HEK293 (cell line): ENCODE results near the gene CLIP3.

Experiments
- CTCF ChIA-PET: fragments of 350-600 bp; formaldehyde crosslinking; extraction: SDS; loops from one replicate; lab custom pipeline; 2021; ENCODE audit warnings: antibody characterized with exemption; lab: Yijun Ruan, JAX
- POLR2A ChIA-PET: fragments of 300-600 bp; formaldehyde crosslinking; extraction: SDS; loops from one replicate; lab custom pipeline; 2020; ENCODE audit warnings: antibody characterized with exemption, inconsistent platforms; lab: Yijun Ruan, JAX
- H3K27ac ChIP-seq: fragments of 200-500 bp; sonication (Bioruptor generic); 2 replicates; pipeline ENCODE4 v1.5.1; 2014; ENCODE audit warnings: low read depth, low read length, control low read depth, inconsistent platforms; ENCODE audit errors: extremely low read depth
- H3K36me3 ChIP-seq, 2 experiments: fragments of 200-500 bp in 1 of 2; sonication (Bioruptor generic) in 1 of 2; 1 replicate in 1 of 2; 2 replicates in 1 of 2; pipeline ENCODE4 v1.5.1; 2014 to 2017; ENCODE audit warnings: inconsistent platforms in 2 of 2, low read length in 2 of 2; ENCODE audit not compliant: control insufficient read depth in 2 of 2, insufficient read depth in 1 of 2
- H3K4me1 ChIP-seq: fragments of 200-500 bp; sonication (Bioruptor generic); 2 replicates; pipeline ENCODE4 v1.5.1; 2014; ENCODE audit warnings: mild to moderate bottlenecking, low read length, inconsistent platforms; ENCODE audit not compliant: control insufficient read depth, insufficient read depth
- H3K4me3 ChIP-seq: 2 replicates; pipeline ENCODE4 v1.5.1; 2011; ENCODE audit warnings: low read depth, mild to moderate bottlenecking, control low read depth, low read length, moderate library complexity
- H3K9me3 ChIP-seq: fragments of 200-500 bp; sonication (Bioruptor generic); 2 replicates; pipeline ENCODE4 v1.5.1; 2014; ENCODE audit warnings: low read depth, low read length, inconsistent platforms; ENCODE audit not compliant: control insufficient read depth, insufficient read depth
- BCL6B ChIP-seq: fragments of 450-650 bp; formaldehyde crosslinking; IDR thresholded peaks from 2 replicates; pipeline ENCODE4 v1.5.1; 2017; ENCODE audit warnings: missing biosample characterization, missing genetic modification characterization
- GLIS1 ChIP-seq: fragments of 450-650 bp; formaldehyde crosslinking; IDR thresholded peaks from 2 replicates; pipeline ENCODE4 v1.5.1; 2016; ENCODE audit warnings: missing biosample characterization, missing genetic modification characterization
- KLF8 ChIP-seq: fragments of 450-650 bp; formaldehyde crosslinking; IDR thresholded peaks from 2 replicates; pipeline ENCODE4 v1.5.1; 2016; ENCODE audit warnings: missing biosample characterization, missing genetic modification characterization
- TRIM28 ChIP-seq: IDR thresholded peaks from 2 replicates; pipeline ENCODE4 v1.6.1; 2011; ENCODE audit warnings: low read length, control low read depth, borderline replicate concordance
- ZFP41 ChIP-seq: fragments of 450-650 bp; formaldehyde crosslinking; IDR thresholded peaks from 2 replicates; pipeline ENCODE4 v1.5.1; 2016; ENCODE audit warnings: missing biosample characterization, missing genetic modification characterization, borderline replicate concordance
- ZNF155 ChIP-seq: fragments of 450-650 bp; formaldehyde crosslinking; IDR thresholded peaks from 2 replicates; pipeline ENCODE4 v1.5.1; 2016; ENCODE audit warnings: missing biosample characterization, missing genetic modification characterization
- ZNF311 ChIP-seq: fragments of 450-650 bp; formaldehyde crosslinking; IDR thresholded peaks from 2 replicates; pipeline ENCODE4 v1.5.1; 2017; ENCODE audit warnings: missing biosample characterization, missing genetic modification characterization, borderline replicate concordance
- ZNF335 ChIP-seq: fragments of 450-650 bp; formaldehyde crosslinking; conservative IDR thresholded peaks from 2 replicates; pipeline ENCODE4 v1.5.1; 2016; ENCODE audit warnings: missing biosample characterization, missing genetic modification characterization
- ZNF777 ChIP-seq: fragments of 450-650 bp; formaldehyde crosslinking; IDR thresholded peaks from 2 replicates; pipeline ENCODE4 v1.5.1; 2017; ENCODE audit warnings: missing biosample characterization, missing genetic modification characterization, borderline replicate concordance
- TF ChIP-seq, protein P1 (sequence below): fragments of 450-650 bp; formaldehyde crosslinking; IDR thresholded peaks from 2 replicates; pipeline ENCODE4 v1.5.0; 2017; ENCODE audit warnings: missing biosample characterization, missing genetic modification characterization, borderline replicate concordance
- TF ChIP-seq, protein P2 (sequence below): fragments of 450-650 bp; formaldehyde crosslinking; conservative IDR thresholded peaks from 2 replicates; pipeline ENCODE4 v1.5.1; 2016; ENCODE audit warnings: low read depth, missing biosample characterization, missing genetic modification characterization
- TF ChIP-seq, protein P3 (sequence below): fragments of 450-650 bp; formaldehyde crosslinking; IDR thresholded peaks from 2 replicates; pipeline ENCODE4 v1.5.1; 2017; ENCODE audit warnings: missing biosample characterization, missing genetic modification characterization

The CLIP3 gene

DNA sequence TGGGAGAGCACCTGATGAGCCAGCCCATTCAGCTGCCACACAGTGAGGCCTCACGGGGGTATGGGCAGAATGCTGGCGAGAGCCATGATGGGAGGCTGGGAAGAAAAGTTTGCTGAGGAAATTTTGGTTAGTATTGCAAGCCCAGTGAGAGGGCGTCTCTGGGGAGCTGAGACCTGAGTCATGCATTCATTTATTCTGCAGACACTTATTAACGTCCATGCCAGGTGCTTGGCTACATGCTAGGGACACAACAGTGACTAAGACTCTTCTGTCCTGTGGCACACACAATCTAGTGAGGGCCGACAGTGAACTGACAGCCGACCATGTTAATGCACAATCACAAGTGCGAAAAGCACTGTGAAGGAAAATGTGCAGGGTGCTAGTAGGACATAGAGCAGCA, 49.2 kb upstream of the CLIP3 start (continued):
- TF ChIP-seq KLF8 (tag by site-specific recombination) (no peak), ZNF311 (tag by site-specific recombination) (no peak), ZNF777 (tag by site-specific recombination) (no peak), GLIS1 (tag by site-specific recombination) (no peak)
- TF ChIP-seq, protein P1, sequence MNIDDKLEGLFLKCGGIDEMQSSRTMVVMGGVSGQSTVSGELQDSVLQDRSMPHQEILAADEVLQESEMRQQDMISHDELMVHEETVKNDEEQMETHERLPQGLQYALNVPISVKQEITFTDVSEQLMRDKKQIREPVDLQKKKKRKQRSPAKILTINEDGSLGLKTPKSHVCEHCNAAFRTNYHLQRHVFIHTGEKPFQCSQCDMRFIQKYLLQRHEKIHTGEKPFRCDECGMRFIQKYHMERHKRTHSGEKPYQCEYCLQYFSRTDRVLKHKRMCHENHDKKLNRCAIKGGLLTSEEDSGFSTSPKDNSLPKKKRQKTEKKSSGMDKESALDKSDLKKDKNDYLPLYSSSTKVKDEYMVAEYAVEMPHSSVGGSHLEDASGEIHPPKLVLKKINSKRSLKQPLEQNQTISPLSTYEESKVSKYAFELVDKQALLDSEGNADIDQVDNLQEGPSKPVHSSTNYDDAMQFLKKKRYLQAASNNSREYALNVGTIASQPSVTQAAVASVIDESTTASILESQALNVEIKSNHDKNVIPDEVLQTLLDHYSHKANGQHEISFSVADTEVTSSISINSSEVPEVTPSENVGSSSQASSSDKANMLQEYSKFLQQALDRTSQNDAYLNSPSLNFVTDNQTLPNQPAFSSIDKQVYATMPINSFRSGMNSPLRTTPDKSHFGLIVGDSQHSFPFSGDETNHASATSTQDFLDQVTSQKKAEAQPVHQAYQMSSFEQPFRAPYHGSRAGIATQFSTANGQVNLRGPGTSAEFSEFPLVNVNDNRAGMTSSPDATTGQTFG, result no peak
- TF ChIP-seq, protein P2, sequence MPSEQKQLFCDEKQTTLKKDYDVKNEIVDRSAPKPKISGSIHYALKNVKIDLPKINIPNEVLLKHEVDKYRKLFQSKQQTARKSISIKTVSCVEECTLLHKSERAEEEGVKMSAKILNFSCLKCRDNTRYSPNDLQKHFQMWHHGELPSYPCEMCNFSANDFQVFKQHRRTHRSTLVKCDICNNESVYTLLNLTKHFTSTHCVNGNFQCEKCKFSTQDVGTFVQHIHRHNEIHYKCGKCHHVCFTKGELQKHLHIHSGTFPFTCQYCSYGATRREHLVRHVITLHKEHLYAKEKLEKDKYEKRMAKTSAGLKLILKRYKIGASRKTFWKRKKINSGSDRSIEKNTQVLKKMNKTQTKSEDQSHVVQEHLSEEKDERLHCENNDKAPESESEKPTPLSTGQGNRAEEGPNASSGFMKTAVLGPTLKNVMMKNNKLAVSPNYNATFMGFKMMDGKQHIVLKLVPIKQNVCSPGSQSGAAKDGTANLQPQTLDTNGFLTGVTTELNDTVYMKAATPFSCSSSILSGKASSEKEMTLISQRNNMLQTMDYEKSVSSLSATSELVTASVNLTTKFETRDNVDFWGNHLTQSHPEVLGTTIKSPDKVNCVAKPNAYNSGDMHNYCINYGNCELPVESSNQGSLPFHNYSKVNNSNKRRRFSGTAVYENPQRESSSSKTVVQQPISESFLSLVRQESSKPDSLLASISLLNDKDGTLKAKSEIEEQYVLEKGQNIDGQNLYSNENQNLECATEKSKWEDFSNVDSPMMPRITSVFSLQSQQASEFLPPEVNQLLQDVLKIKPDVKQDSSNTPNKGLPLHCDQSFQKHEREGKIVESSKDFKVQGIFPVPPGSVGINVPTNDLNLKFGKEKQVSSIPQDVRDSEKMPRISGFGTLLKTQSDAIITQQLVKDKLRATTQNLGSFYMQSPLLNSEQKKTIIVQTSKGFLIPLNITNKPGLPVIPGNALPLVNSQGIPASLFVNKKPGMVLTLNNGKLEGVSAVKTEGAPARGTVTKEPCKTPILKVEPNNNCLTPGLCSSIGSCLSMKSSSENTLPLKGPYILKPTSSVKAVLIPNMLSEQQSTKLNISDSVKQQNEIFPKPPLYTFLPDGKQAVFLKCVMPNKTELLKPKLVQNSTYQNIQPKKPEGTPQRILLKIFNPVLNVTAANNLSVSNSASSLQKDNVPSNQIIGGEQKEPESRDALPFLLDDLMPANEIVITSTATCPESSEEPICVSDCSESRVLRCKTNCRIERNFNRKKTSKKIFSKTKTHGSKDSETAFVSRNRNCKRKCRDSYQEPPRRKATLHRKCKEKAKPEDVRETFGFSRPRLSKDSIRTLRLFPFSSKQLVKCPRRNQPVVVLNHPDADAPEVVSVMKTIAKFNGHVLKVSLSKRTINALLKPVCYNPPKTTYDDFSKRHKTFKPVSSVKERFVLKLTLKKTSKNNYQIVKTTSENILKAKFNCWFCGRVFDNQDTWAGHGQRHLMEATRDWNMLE (tag by site-specific recombination), result no peak

- Histone ChIP-seq H3K4me3 (no peak overlapping the region), H3K4me1 (0 out of 2 replicates have a peak, but pooled peaks cover 2% of the 10 kb centered on the region), H3K9me3 (no peaks in the 10 kb centered on the region), H3K36me3 (peaks cover 74 to 96% of the 10 kb centered on the region in 2 experiments), H3K27ac (0 out of 2 replicates have a peak overlapping the region, but pooled peaks have one; percentile 1)
- POLR2A ChIA-PET, result no interaction called here
- CTCF ChIA-PET, result interaction anchor here (0.6 to 1.4 kb wide), 2 partner anchors 20 to 190 kb away, joined by 3 to 6 read pairs; no protein-coding TSS in a partner anchor
- TF ChIP-seq ZNF155 (tag by site-specific recombination) (no peak), TRIM28 (no peak)
Observed at GRCh38 chr19:36081385-36081784, 48.7 kb upstream of the CLIP3 start.

DNA sequence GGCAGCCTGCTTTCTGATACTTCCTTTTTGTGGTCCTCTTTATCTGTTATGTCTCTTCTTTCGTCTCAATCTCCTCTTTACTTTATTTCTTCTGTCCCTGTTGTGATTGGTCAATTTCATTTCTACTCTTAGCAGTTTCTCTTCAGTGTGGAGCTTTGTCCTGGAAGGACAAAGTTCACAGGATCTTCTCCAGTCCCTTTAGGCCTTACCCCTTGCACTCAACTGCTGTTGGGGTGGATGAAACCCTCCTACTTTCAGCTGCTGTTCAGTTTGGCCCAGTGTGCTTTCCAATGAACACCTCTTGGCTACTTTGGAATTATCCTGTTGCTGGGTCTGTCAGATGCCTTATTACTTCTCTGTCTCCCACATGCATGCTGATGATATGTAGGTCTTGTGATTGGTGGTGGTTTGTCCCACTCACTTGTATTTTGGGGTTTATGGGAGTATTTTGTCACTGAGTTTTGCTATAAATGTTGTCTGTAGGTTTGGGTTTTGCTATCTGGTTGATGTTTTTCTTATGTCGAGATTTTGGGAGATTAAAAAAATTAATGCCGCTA, 46.8 kb upstream of the CLIP3 start:
- Histone ChIP-seq H3K4me3 (no peak overlapping the region), H3K27ac (0 out of 2 replicates have a peak overlapping the region, but pooled peaks have one; percentile 34)
- TF ChIP-seq, protein P3, sequence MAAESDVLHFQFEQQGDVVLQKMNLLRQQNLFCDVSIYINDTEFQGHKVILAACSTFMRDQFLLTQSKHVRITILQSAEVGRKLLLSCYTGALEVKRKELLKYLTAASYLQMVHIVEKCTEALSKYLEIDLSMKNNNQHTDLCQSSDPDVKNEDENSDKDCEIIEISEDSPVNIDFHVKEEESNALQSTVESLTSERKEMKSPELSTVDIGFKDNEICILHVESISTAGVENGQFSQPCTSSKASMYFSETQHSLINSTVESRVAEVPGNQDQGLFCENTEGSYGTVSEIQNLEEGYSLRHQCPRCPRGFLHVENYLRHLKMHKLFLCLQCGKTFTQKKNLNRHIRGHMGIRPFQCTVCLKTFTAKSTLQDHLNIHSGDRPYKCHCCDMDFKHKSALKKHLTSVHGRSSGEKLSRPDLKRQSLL, result no peak
- TF ChIP-seq ZNF335, result no peak
- no peak for TF ChIP-seq BCL6B (tag by site-specific recombination)
- 0 out of 2 replicates have a peak, but pooled peaks have one; percentile 2 for TF ChIP-seq ZFP41 (tag by site-specific recombination)
- TF ChIP-seq, all 188 proteins: peak for 1
- H3K4me1 ChIP-seq, result 0 out of 2 replicates have a peak, but pooled peaks cover 2% of the 10 kb centered on the region
- no peaks in the 10 kb centered on the region for H3K9me3 ChIP-seq
- ChIA-PET POLR2A (interaction anchor here (1.9 kb wide), 1 partner anchor 24 kb away, joined by 4 read pairs; no protein-coding TSS in a partner anchor), CTCF (interaction anchor here (0.9 to 1.3 kb wide), 2 partner anchors 8 to 19 kb away, joined by 5 to 6 read pairs; no protein-coding TSS in a partner anchor)
- peaks cover 77 to 96% of the 10 kb centered on the region in 2 experiments for H3K36me3 ChIP-seq
